ENCODE measurements around the gene CYB561A3. TPM values are rescaled to one million over a fixed set of nuclear protein-coding genes. Genes with fewer than 3 reads are reported as not detected.

CYB561A3 gene
- total and polyA plus RNA-seq, 2 donors (not counting 1 experiment from before 2014, with no cell fraction given) = 248 to 756 TPM

GRCh38 chr11:61380884-61381283 lies 19.2 kb upstream of the CYB561A3 start:
- Histone ChIP-seq H3K36me3 (replicated peaks in 1 of 2; ENCODE audit: control extremely low read depth in 1 of 2, control insufficient read depth in 1 of 2, extremely low read depth in 1 of 2, insufficient read depth in 2 of 2, low read length in 1 of 2) (no peaks in the 10 kb centered on the region), H3K79me2 (ENCODE audit: control insufficient read depth, insufficient read depth, low read length) (no peaks in the 10 kb centered on the region), H3K4me1 (ENCODE audit: control insufficient read depth in 2 of 2, insufficient read depth in 2 of 2, low read length in 2 of 2) (peaks cover 5 to 8% of the 10 kb centered on the region in 2 donors), H4K20me1 (ENCODE audit: control insufficient read depth, insufficient read depth, low read length, poor library complexity, severe bottlenecking) (no peaks in the 10 kb centered on the region), H3K27me3 (replicated peaks in 1 of 4; ENCODE audit: control extremely low read depth in 1 of 4, control insufficient read depth in 3 of 4, insufficient read depth in 4 of 4, low read length in 3 of 4) (no peaks in the 10 kb centered on the region), H3K4me2 (replicated peaks; ENCODE audit: low read depth, low read length, poor library complexity, severe bottlenecking) (no peak overlapping the region), H3K9me3 (ENCODE audit: control extremely low read depth in 1 of 3, control insufficient read depth in 2 of 3, insufficient read depth in 1 of 3, low read length in 2 of 3) (no peaks in the 10 kb centered on the region), H3K27ac (ENCODE audit: low read length in 2 of 2) (no peak overlapping the region), H3K9ac (ENCODE audit: low read length) (no peak overlapping the region), H3K4me3 (ENCODE audit: control extremely low read depth in 1 of 5, extremely low read depth in 1 of 5, insufficient read depth in 1 of 5, low read depth in 2 of 5, low read length in 4 of 5) (no peak overlapping the region), H2AFZ (ENCODE audit: insufficient read depth, low read depth, low read length, poor library complexity, severe bottlenecking) (no peak overlapping the region)
- Mint-ChIP-seq H3K9me3 (ENCODE audit: insufficient read depth) (no peaks in the 10 kb centered on the region), H3K27ac (no peak overlapping the region), H3K4me1 (peaks cover 8% of the 10 kb centered on the region), H3K4me3 (no peak overlapping the region), H3K27me3 (no peaks in the 10 kb centered on the region)
- WGBS (ENCODE audit: insufficient coverage) = 100% methylated on average over 5 of the region's 9 CpGs
- CTCF ChIA-PET = interaction anchor here (9.3 to 9.4 kb wide), 2 partner anchors 23 to 43 kb away, joined by 206 to 649 read pairs; partner anchors contain the start of genes CYB561A3, DDB1, TKFC and TMEM138
- ATAC-seq (ENCODE audit: low read depth) (no peak), DNase-seq (no peak)
- intact Hi-C loops (cut with micrococcal nuclease) = loop anchor here (10.0 kb wide), 1 partner anchor 126 kb away; no protein-coding TSS in a partner anchor
- POLR2A ChIA-PET = no interaction called here
- TF ChIP-seq EZH2 (IDR thresholded peaks at IDR 0.05; ENCODE audit: borderline replicate concordance, insufficient read depth, low read depth, low read length, poor library complexity, severe bottlenecking) = no peak
- TF ChIP-seq CTCF (IDR thresholded peaks at IDR 0.05) = no peak

GRCh38 chr11:61378713-61379313 lies 17.1 kb upstream of the CYB561A3 start:
- WGBS (ENCODE audit: insufficient coverage) = 96% methylated on average over 4 of the region's 5 CpGs
- POLR2A ChIA-PET = no interaction called here
- no peak overlapping the region for H3K9ac ChIP-seq (ENCODE audit: low read length)
- Mint-ChIP-seq H3K9me3 (ENCODE audit: insufficient read depth) (no peaks in the 10 kb centered on the region), H3K27ac (no peak overlapping the region), H3K27me3 (no peaks in the 10 kb centered on the region), H3K4me3 (no peak overlapping the region), H3K4me1 (no peaks in the 10 kb centered on the region)
- no peak overlapping the region for H2AFZ ChIP-seq (ENCODE audit: insufficient read depth, low read depth, low read length, poor library complexity, severe bottlenecking)
- H4K20me1 ChIP-seq (ENCODE audit: control insufficient read depth, insufficient read depth, low read length, poor library complexity, severe bottlenecking) = no peaks in the 10 kb centered on the region
- no peak for DNase-seq
- no peaks in the 10 kb centered on the region for H3K27me3 ChIP-seq (replicated peaks in 1 of 4; ENCODE audit: control extremely low read depth in 1 of 4, control insufficient read depth in 3 of 4, insufficient read depth in 4 of 4, low read length in 3 of 4)
- intact Hi-C loops (cut with micrococcal nuclease) = no loop called here
- no peak overlapping the region for H3K27ac ChIP-seq (ENCODE audit: low read length in 2 of 2)
- H3K36me3 ChIP-seq (replicated peaks in 1 of 2; ENCODE audit: control extremely low read depth in 1 of 2, control insufficient read depth in 1 of 2, extremely low read depth in 1 of 2, insufficient read depth in 2 of 2, low read length in 1 of 2) = peaks cover 2 to 6% of the 10 kb centered on the region in 2 experiments
- H3K79me2 ChIP-seq (ENCODE audit: control insufficient read depth, insufficient read depth, low read length) = no peaks in the 10 kb centered on the region
- CTCF ChIA-PET = interaction anchor here (0.5 to 1.8 kb wide), 5 partner anchors 14 to 214 kb away, joined by 3 to 9 read pairs (median 4); partner anchors contain the start of gene TMEM216
- no peaks in the 10 kb centered on the region for H3K4me1 ChIP-seq (ENCODE audit: control insufficient read depth in 2 of 2, insufficient read depth in 2 of 2, low read length in 2 of 2)
- H3K9me3 ChIP-seq (ENCODE audit: control extremely low read depth in 1 of 3, control insufficient read depth in 2 of 3, insufficient read depth in 1 of 3, low read length in 2 of 3) = peaks cover 0 to 11% (median 4%) of the 10 kb centered on the region in 3 donors
- TF ChIP-seq CTCF (IDR thresholded peaks at IDR 0.05) (no peak), EZH2 (IDR thresholded peaks at IDR 0.05; ENCODE audit: borderline replicate concordance, insufficient read depth, low read depth, low read length, poor library complexity, severe bottlenecking) (no peak)
- no peak for ATAC-seq (ENCODE audit: low read depth)
- H3K4me2 ChIP-seq (replicated peaks; ENCODE audit: low read depth, low read length, poor library complexity, severe bottlenecking) = no peak overlapping the region
- no peak overlapping the region for H3K4me3 ChIP-seq (ENCODE audit: control extremely low read depth in 1 of 5, extremely low read depth in 1 of 5, insufficient read depth in 1 of 5, low read depth in 2 of 5, low read length in 4 of 5)

All from B cell (primary cell).